GM12801 (cell line): ENCODE results near the gene RNFT2.

ENCODE experiments used
- TF ChIP-seq, protein P1 (sequence below): IDR thresholded peaks from one replicate; pipeline ENCODE4 v1.5.1; 2011; ENCODE audit warnings: control low read depth; ENCODE audit not compliant: insufficient read length; ENCODE audit errors: extremely low read depth

The RNFT2 gene

DNA sequence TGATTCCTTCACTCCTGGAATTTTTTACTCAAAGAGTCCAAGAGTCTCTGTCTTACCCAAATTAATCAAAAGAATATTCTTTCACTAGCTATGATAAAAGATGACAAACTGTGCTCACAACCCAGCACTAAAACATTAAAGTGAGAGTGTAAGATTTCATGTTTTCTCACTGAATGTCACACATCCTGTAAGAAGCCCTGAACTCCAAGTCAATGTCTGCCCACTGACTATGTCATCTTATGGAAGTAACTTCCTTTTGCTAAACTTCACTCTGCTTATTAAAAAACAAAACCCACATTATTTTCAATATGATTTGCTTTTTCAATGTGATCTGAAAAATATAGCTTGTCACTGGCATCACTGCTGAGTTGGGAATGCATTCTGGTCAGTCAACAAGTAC is 15.9 kb upstream of the RNFT2 start:
- TF ChIP-seq, protein P1, sequence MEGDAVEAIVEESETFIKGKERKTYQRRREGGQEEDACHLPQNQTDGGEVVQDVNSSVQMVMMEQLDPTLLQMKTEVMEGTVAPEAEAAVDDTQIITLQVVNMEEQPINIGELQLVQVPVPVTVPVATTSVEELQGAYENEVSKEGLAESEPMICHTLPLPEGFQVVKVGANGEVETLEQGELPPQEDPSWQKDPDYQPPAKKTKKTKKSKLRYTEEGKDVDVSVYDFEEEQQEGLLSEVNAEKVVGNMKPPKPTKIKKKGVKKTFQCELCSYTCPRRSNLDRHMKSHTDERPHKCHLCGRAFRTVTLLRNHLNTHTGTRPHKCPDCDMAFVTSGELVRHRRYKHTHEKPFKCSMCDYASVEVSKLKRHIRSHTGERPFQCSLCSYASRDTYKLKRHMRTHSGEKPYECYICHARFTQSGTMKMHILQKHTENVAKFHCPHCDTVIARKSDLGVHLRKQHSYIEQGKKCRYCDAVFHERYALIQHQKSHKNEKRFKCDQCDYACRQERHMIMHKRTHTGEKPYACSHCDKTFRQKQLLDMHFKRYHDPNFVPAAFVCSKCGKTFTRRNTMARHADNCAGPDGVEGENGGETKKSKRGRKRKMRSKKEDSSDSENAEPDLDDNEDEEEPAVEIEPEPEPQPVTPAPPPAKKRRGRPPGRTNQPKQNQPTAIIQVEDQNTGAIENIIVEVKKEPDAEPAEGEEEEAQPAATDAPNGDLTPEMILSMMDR: no peak

DNA sequence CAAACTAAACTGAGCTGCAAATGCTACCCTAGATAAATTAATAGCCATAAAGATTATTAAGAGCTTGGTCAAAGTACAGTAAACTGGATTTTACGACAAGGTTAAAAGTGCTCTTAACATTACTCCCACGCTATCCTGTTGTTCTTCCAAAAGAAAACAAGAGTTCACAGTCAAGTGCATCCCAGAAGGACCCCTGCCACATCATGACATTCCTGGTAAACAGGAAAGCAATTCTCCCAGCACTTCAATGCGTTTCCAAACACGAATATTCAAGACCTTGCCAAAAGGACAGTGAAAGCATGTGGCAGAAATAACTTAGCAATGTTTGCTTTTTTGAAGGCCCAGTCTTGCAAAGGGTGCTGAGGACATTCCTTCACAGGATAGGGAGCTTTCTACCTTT is 11.4 kb upstream of the RNFT2 start:
- TF ChIP-seq, protein P1: no peak

DNA sequence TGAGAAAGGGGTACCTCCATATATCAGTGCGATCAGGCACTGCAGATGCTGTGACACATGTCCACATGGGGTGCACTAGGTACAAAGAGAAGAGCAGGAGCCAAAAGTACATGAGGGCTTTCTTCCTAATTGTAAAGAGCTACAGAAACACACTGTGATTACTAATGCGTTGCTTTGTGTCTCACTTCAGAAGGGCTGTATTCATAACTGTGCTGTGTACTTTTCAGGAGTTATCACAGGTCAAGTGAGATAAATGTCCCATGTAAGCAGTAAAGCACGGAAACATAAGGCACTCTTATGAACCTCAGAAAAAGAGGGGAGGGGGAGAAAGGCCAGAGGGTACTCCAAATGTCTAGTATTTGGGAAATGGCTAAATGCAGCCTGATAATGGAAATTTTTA is 10.9 kb upstream of the RNFT2 start:
- TF ChIP-seq, protein P1: no peak

DNA sequence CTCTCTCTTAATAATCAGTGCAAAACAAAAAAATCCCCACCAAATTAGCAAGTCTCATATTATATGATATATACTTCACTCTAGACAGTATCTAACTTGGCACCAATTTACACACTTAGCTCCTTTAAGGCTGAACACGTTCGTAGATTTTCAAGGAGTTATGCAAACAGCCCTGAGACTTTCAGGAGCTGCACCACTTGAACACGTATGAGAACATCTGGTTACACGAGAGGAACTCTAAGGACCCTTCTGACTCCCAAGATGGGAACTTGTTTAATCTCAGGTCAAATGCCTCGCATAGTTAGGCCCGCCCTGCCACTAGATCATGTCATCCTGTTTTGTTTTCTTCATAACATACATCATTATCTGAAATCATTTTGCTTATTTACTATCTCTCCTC is 10.2 kb upstream of the RNFT2 start:
- TF ChIP-seq, protein P1: no peak

DNA sequence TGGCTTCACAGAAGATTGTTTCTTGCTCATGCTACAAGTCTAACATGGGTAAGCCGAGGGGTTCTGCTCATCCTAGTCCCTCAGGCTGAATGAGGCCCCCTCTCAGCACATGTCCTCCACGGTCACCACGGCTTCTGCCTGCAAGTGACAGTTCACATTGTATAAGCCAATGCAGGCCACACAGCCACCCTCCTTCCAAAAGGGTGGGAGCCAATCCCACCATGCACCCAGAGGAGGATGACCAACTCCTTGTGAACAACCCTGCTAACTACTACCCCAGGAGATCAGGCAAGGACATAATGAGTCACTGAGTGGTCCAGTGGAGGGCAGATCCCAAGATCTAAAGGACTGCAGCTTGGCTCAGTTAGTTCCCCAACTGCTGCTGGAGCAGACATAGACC is 6.3 kb upstream of the RNFT2 start:
- TF ChIP-seq, protein P1: no peak

DNA sequence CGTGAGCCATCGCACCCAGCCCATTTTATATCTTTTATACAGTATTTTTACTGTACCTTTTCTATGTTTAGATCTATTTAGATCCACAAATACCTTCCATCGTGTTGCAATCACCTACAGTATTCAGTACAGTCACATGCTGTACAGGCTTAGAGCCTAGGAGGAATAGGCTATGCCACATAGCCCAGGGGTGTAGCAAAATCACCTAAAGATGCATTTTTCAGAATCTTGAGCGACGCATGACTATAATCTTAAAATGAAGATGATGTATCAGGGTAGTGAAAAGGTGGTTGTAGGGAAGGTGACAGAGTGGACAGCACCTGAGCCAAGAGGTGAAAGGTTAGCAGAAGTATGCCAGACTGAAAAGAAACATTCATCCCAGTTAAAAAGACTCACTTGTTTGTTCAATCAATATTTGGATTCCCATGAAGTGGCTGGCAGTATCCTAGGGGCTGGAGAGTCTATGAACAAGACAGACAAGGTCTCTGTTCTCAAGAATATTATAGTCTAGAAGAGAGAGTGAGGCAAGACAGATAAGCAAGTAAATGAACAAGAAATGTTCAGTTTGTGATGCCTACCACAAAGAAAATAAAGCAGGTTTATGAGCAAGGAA is 3.9 kb upstream of the RNFT2 start:
- TF ChIP-seq, protein P1: no peak

GRCh38 chr12:116735084-116735483 is 3.0 kb upstream of the RNFT2 start:
- TF ChIP-seq, protein P1: no peak
